ENCODE results near the gene AHSG. TPM values are rescaled to one million over a fixed set of nuclear protein-coding genes. Genes with fewer than 3 reads are reported as not detected.

AHSG gene
- total and polyA plus RNA-seq, 2 donors (not counting 3 experiments of a cell fraction or from before 2014, with no cell fraction given), result not detected

DNA sequence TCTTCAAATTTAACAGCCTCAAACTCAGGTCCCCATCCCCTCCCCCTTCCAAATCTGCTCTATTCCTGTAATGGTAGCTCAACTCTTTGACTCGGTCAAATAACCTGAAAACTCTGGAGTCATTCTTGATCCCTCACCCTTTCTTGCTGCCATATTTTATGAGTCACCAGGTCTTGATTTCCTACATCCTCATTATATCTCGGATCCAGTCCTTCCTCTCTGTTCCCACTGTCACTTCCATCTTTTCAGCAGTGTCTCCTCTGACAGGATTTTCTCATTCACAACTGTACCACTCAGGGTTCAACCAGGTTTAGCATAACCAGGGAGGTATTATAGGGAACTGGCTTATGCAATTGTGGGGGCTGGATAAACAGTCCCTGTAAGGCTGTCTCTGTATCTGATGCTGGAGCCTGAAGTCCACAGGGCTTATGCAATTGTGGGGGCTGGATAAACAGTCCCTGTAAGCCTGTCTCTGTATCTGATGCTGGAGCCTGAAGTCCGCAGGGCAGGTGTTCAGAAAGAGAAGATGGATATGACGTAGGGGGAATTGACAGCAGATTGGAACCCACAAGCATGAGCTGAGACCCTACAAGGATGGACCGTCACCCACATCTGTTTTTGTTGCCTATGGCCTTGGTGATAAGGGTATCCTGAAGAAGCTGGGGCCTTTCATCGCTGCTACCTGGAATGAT is 18.2 kb downstream of the AHSG start:
- H2AFZ ChIP-seq (ENCODE audit: low read depth, low read length), result no peak overlapping the region
- FAIRE-seq (no peak), DNase-seq (ENCODE audit: low read depth, low spot score) (no peak)
- TF ChIP-seq, protein P1, sequence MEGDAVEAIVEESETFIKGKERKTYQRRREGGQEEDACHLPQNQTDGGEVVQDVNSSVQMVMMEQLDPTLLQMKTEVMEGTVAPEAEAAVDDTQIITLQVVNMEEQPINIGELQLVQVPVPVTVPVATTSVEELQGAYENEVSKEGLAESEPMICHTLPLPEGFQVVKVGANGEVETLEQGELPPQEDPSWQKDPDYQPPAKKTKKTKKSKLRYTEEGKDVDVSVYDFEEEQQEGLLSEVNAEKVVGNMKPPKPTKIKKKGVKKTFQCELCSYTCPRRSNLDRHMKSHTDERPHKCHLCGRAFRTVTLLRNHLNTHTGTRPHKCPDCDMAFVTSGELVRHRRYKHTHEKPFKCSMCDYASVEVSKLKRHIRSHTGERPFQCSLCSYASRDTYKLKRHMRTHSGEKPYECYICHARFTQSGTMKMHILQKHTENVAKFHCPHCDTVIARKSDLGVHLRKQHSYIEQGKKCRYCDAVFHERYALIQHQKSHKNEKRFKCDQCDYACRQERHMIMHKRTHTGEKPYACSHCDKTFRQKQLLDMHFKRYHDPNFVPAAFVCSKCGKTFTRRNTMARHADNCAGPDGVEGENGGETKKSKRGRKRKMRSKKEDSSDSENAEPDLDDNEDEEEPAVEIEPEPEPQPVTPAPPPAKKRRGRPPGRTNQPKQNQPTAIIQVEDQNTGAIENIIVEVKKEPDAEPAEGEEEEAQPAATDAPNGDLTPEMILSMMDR (IDR thresholded peaks at IDR 0.05; ENCODE audit: extremely low read depth in 1 of 2, insufficient read depth in 1 of 2, low read depth in 1 of 2, low read length in 2 of 2), result no peak
- TF ChIP-seq GATA2 (IDR thresholded peaks at IDR 0.05; ENCODE audit: insufficient read depth, insufficient read length, low read depth, low read length), result no peak
- no peak for TF ChIP-seq FOS (IDR thresholded peaks at IDR 0.05; ENCODE audit: borderline replicate concordance, insufficient read depth, low read length)
- TF ChIP-seq MAX (IDR thresholded peaks at IDR 0.05; ENCODE audit: insufficient read depth, insufficient read length), result no peak
- TF ChIP-seq POLR2AphosphoS5 (IDR thresholded peaks at IDR 0.05; ENCODE audit: insufficient read depth, low read depth, low read length), result no peak
- no peak for TF ChIP-seq MYC (IDR thresholded peaks at IDR 0.05; ENCODE audit: low read depth, low read length)
- no peak for TF ChIP-seq POLR2A (IDR thresholded peaks at IDR 0.05; ENCODE audit: low read depth, low read length)
- TF ChIP-seq JUN (IDR thresholded peaks at IDR 0.05; ENCODE audit: borderline replicate concordance, insufficient read depth, insufficient read length, low read depth), result no peak
- TF ChIP-seq EZH2 (IDR thresholded peaks at IDR 0.05; ENCODE audit: borderline replicate concordance, low read depth, low read length, severe bottlenecking), result no peak
- no peaks in the 10 kb centered on the region for H3K9me3 ChIP-seq (replicated peaks; ENCODE audit: control insufficient read depth, insufficient read depth, low read length)
- intact Hi-C loops (cut with micrococcal nuclease), result no loop called here
- ChIA-PET POLR2A (no interaction called here), CTCF (interaction anchor here (1.2 to 2.3 kb wide), 2 partner anchors 10 to 16 kb away, joined by 5 to 6 read pairs; no protein-coding TSS in a partner anchor)
- no peak overlapping the region for H3K9ac ChIP-seq (replicated peaks; ENCODE audit: extremely low read depth, insufficient read depth, low read length)
- no peaks in the 10 kb centered on the region for H3K4me1 ChIP-seq (ENCODE audit: control insufficient read depth, extremely low read depth, insufficient read depth, low read length)
- BruUV-seq (replicated peaks), result no TSS peak
- H3K36me3 ChIP-seq (ENCODE audit: control insufficient read depth in 2 of 2, extremely low read depth in 1 of 2, insufficient read depth in 2 of 2, low read length in 2 of 2), result no peaks in the 10 kb centered on the region
- no peaks in the 10 kb centered on the region for H4K20me1 ChIP-seq (replicated peaks; ENCODE audit: control insufficient read depth, extremely low read depth, insufficient read depth, low read length)
- no peaks in the 10 kb centered on the region for H3K79me2 ChIP-seq (ENCODE audit: control insufficient read depth, insufficient read depth, low read length)
- H3K4me3 ChIP-seq (replicated peaks in 1 of 3; ENCODE audit: insufficient read depth in 1 of 3, low read depth in 1 of 3, low read length in 3 of 3), result no peak overlapping the region
- no peak overlapping the region for H3K4me2 ChIP-seq (ENCODE audit: insufficient read depth, low read length)
- dilution Hi-C loops (cut with MboI; ENCODE audit: extremely low pct_ligation_motif_present, low sequenced_read_pairs), result no loop called here
- no peak overlapping the region for H3K27ac ChIP-seq (ENCODE audit: insufficient read depth, low read depth, low read length)
- no peaks in the 10 kb centered on the region for H3K27me3 ChIP-seq (ENCODE audit: control insufficient read depth in 2 of 2, insufficient read depth in 2 of 2, low read length in 2 of 2)
- H3K9me1 ChIP-seq (replicated peaks; ENCODE audit: control insufficient read depth, extremely low read depth, insufficient read depth, low read length), result no peaks in the 10 kb centered on the region
